ENCODE data around the gene MICOS13.

MICOS13 gene

GRCh38 chr19:5686647-5687359, 6.5 kb upstream of the MICOS13 start:
- peak; percentile 84 for DNase-seq

DNA sequence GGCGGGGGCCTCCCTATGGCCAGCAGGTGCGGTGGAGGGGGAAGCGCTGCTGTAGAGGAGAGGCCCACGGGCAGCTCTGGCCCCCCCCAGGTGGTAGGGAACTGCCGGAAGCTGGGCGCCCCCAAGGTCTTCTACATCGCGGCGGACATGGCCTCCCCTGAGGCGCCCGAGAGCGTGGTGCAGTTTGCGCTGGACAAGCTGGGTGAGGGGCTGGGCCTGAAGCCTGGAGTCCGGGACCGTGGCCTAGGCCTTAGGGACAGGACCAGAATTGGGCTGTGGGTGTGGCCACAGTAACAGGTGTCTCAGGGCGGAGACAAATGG, 6.0 kb upstream of the MICOS13 start:
- DNase-seq: no peak

- no peak for DNase-seq
Measured at GRCh38 chr19:5684694-5685430, 4.5 kb upstream of the MICOS13 start.

- no peak for DNase-seq
Measured at GRCh38 chr19:5683177-5683886, 3.0 kb upstream of the MICOS13 start.

GRCh38 chr19:5682107-5682482, 1.8 kb upstream of the MICOS13 start:
- DNase-seq: no peak

- no peak for DNase-seq
Measured at GRCh38 chr19:5681391-5682106, 1.2 kb upstream of the MICOS13 start.

GRCh38 chr19:5680084-5680436, 256 bp downstream of the MICOS13 start:
- DNase-seq: no peak

GRCh38 chr19:5679289-5680083, 830 bp downstream of the MICOS13 start:
- DNase-seq: no peak

DNA sequence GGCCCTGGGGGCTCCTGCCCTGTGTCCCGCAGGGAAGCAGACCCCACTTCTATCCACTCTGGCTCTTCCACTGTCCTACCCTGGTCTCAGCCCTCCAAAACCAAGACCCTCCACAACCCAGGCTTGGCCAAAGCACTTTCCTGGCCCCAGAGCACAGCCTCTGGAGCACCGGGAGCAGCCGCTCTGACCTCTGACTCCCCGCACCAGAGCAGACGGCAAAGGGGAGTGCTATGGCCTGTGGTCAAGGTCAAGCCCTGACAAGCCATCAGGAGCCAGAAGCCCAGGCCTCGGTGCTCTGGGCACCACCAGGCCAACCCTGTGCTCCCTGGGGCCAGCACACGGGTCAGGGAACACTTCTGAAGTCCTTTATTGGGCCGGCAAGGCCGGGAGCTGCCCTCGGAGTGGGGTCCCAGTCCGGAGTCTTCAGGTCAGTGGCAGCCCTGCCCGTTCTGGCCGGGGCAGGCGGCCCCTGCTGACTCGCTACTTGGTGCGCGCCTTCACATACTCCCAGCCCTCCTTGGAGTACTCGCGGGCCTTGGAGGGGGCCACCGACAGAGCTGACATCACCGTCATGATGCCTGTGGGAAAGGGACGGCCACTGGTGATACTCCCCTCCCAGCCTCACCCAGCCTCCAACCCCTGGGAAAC, 2.1 kb downstream of the MICOS13 start:
- no peak for DNase-seq

- no peak for DNase-seq
Measured at GRCh38 chr19:5677580-5677979, 2.7 kb downstream of the MICOS13 start.

DNA sequence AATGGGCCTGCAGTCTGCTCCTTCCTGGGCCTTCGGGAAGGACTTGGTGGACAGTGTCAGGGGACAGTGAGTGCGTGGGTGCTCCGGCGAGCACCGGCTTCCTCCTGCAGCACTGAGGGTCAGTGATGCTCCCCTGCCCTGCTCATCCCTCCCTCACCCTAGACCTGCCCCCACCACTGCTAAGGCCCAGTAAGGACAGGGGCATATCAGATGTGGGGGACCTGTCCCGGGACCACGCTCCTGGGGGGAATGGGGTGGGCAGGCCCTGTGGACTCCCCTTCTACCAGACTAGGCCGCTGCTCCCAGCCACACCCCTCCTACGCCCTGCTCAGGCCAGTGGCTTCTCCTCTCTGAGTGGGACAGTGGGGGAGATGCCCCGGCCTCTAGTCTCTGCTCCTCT, 3.2 kb downstream of the MICOS13 start:
- no peak for DNase-seq

DNA sequence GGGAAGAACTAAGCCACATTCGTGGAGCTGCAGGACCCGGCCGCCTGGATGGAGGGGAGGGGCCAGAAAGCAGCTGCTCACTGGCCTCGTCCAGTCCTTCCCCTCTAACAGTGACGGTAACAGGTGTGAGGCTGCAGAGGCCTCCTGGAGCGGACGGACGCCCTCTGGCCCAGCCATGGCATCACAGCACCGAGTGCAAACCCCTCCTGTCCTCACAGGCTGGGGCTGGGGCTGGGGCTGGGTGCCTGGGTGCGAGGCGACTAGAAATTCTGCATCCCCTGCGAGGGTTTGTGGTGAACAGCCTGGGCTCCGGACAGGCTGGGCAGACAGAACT, 3.6 kb downstream of the MICOS13 start:
- no peak for DNase-seq

- no peak for DNase-seq
Measured at GRCh38 chr19:5676105-5676771, 4.1 kb downstream of the MICOS13 start.

DNA sequence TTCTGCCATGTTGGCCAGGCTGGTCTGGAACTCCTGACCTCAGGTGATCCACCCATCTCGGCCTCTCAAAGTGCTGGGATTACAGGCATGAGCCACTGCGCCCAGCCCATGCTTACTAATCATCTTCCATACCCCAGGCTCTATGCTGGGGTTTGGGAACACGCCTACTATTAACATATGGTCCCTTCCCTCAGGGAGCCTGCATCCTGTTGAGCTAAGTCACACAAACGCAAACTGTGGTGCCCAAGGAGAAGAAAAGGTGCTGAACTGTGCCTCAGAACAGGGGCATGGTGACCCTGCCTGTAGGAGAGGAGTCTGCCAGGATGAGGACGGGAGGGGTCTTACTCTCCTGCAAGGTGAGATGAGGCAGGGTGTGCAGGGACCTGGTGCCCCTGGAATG, 5.6 kb downstream of the MICOS13 start:
- no peak for DNase-seq

DNA sequence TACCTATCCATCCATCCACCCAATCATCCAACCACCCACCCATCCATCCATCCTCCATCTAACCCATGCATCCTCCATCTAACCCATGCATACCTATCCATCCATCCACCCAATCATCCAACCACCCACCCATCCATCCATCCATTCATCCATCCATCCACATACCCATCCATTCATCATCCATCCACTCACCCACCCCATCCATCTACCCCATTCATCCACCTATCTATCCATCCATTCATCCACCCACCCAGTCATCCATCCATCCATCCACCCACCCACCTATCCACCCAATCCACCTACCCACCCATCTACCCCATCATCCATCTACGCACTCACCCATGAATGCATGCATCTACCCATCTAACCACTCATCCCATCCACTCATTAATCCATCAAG, 6.6 kb downstream of the MICOS13 start:
- DNase-seq: no peak

- no peak for DNase-seq
Measured at GRCh38 chr19:5672708-5673459, 7.4 kb downstream of the MICOS13 start.

- DNase-seq: no peak
Measured at GRCh38 chr19:5671600-5671999, 8.7 kb downstream of the MICOS13 start.

DNA sequence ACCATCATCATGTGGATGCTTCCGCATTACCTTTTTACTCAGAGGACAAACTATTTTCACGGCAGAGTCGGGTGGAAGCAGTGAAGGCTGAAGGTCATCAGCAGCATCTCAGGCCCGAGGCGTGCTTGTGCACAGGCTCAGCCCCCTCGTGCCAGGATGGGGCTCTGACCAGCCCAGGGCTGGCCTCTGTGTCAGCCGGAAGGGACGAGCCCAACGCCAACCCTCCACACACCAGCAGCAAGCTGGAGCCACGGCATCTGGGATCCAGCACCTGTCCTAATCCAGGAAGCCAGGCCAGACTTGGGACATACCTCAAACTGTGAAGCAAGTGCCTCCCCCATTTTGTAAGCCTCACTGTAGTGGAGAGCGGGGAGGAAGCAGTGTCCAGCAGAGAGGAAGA, 11.1 kb downstream of the MICOS13 start:
- DNase-seq: no peak

- DNase-seq: no peak
Measured at GRCh38 chr19:5667751-5668271, 12.5 kb downstream of the MICOS13 start.

DNA sequence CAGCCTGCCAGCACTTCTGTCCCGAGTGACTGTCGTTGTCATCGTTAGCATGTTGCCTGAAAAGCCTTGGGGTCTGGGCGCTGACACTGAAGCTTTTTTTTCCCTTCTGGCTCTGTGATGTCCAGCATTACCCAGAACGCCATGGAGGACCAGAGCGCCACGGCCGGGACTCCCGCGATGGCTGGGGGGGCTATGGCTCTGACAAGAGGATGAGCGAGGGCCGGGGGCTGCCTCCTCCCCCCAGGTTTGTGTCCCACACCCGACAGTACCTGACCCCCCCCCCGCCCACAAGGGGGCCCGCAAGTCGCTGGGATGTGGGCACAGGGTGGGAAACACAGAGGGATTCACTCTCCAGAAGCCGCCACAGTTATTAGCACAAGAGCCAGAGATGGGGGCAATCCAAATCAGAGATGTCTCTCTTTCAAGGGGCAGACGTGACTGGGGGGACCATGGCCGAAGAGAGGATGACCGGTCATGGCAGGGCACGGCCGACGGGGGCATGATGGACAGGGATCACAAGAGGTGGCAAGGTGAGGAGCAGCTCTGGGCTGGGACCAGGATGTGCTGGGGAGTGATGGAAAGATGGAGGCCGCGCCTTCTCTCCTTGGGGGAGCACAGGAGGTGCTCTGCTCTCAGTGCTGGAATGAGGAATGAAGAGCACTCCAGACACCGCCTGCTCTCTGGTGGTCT, 13.2 kb downstream of the MICOS13 start:
- no peak for DNase-seq

Data from amniotic stem cell (primary cell).